Liver (tissue), 9 donors: ENCODE measurements around the gene VASH1. TPM values are rescaled to one million over a fixed set of nuclear protein-coding genes. Genes with fewer than 3 reads are reported as not detected.

Source experiments
- DNase-seq: peaks from one replicate; pipeline ENCODE4 v3.0.0-alpha.2; 2017; ENCODE audit warnings: low spot score
- H3K27ac ChIP-seq, 2 donors: one replicate each; pipeline ENCODE4 v1.7.0; 2013; ENCODE audit warnings: inconsistent platforms in 2 of 2, low read length in 2 of 2, control low read depth in 1 of 2, low read depth in 1 of 2, mild to moderate bottlenecking in 1 of 2
- H3K27me3 ChIP-seq, 4 donors: one replicate each; pipeline versions ENCODE4 v1.6.1 to v1.7.0; 2013; ENCODE audit warnings: low read length in 3 of 4, inconsistent platforms in 1 of 4, mild to moderate bottlenecking in 1 of 4, moderate library complexity in 1 of 4; ENCODE audit not compliant: control insufficient read depth in 4 of 4, insufficient read depth in 4 of 4
- H3K36me3 ChIP-seq, 4 donors: one replicate each; pipeline versions ENCODE4 v1.6.1 to v1.7.0; 2013; ENCODE audit warnings: low read length in 3 of 4, mild to moderate bottlenecking in 3 of 4, low read depth in 1 of 4, moderate library complexity in 1 of 4; ENCODE audit not compliant: control insufficient read depth in 4 of 4, insufficient read depth in 3 of 4
- H3K4me1 ChIP-seq, 4 donors: one replicate each; pipeline versions ENCODE4 v1.6.1 to v1.7.0; 2013; ENCODE audit warnings: low read length in 3 of 4, mild to moderate bottlenecking in 3 of 4, moderate library complexity in 1 of 4; ENCODE audit not compliant: control insufficient read depth in 4 of 4, insufficient read depth in 4 of 4
- H3K4me3 ChIP-seq, 3 donors: one replicate each; pipeline versions ENCODE4 v1.6.1 to v1.7.0; 2013; ENCODE audit warnings: low read length in 3 of 3, control low read depth in 1 of 3, low read depth in 1 of 3, mild to moderate bottlenecking in 1 of 3
- H3K9ac ChIP-seq, 2 donors: one replicate each; pipeline ENCODE4 v1.7.0; 2013; ENCODE audit warnings: low read length in 2 of 2, mild to moderate bottlenecking in 2 of 2, moderate library complexity in 2 of 2, control low read depth in 1 of 2, low read depth in 1 of 2
- H3K9me3 ChIP-seq, 4 donors: one replicate each; pipeline versions ENCODE4 v1.6.1 to v1.7.0; 2013; ENCODE audit warnings: low read length in 3 of 4; ENCODE audit not compliant: control insufficient read depth in 4 of 4
- CTCF ChIP-seq: fragments of 150-350 bp; IDR thresholded peaks from 2 replicates; pipeline ENCODE4 v1.5.1; 2017; ENCODE audit warnings: improper control_type of control experiment, low read depth, low read length; ENCODE audit not compliant: missing input control
- FOXA1 ChIP-seq: IDR thresholded peaks from 2 replicates; pipeline ENCODE4 v1.6.1; 2016; ENCODE audit warnings: antibody characterized with exemption
- FOXA2 ChIP-seq: IDR thresholded peaks from 2 replicates; pipeline ENCODE4 v1.6.1; 2016; ENCODE audit warnings: antibody characterized with exemption
- GABPA ChIP-seq, 2 donors: IDR thresholded peaks in 1 of 2; conservative IDR thresholded peaks in 1 of 2; 2 replicates each; pipeline ENCODE4 v1.6.1; 2016; ENCODE audit warnings: antibody characterized with exemption in 2 of 2, mild to moderate bottlenecking in 1 of 2, moderate library complexity in 1 of 2
- HNF4A ChIP-seq, 2 donors: conservative IDR thresholded peaks; 2 replicates each; pipeline ENCODE4 v1.6.1; 2016; ENCODE audit warnings: antibody characterized with exemption in 2 of 2, mild to moderate bottlenecking in 2 of 2
- HNF4G ChIP-seq: IDR thresholded peaks from 2 replicates; pipeline ENCODE4 v1.6.1; 2016; ENCODE audit warnings: antibody characterized with exemption
- JUND ChIP-seq, 2 donors: IDR thresholded peaks; 2 replicates each; pipeline ENCODE4 v1.6.1; 2016; ENCODE audit warnings: antibody characterized with exemption in 2 of 2
- MAX ChIP-seq: IDR thresholded peaks from 2 replicates; pipeline ENCODE4 v1.6.1; 2016; ENCODE audit warnings: antibody characterized with exemption
- NR2F2 ChIP-seq: IDR thresholded peaks from 2 replicates; pipeline ENCODE4 v1.6.1; 2016; ENCODE audit warnings: antibody characterized with exemption
- RAD21 ChIP-seq, 2 donors: IDR thresholded peaks; 2 replicates each; pipeline ENCODE4 v1.6.1; 2016; ENCODE audit warnings: antibody characterized with exemption in 2 of 2, mild to moderate bottlenecking in 2 of 2
- REST ChIP-seq: IDR thresholded peaks from 2 replicates; pipeline ENCODE4 v1.6.1; 2016; ENCODE audit warnings: antibody characterized with exemption, mild to moderate bottlenecking
- RXRA ChIP-seq, 2 donors: IDR thresholded peaks; 2 replicates each; pipeline ENCODE4 v1.6.1; 2017 to 2018; ENCODE audit warnings: antibody characterized with exemption in 2 of 2, mild to moderate bottlenecking in 1 of 2
- TAF1 ChIP-seq: conservative IDR thresholded peaks from 2 replicates; pipeline ENCODE4 v1.6.1; 2016; ENCODE audit warnings: antibody characterized with exemption, mild to moderate bottlenecking
- ZBTB33 ChIP-seq: IDR thresholded peaks from 2 replicates; pipeline ENCODE4 v1.6.1; 2016; ENCODE audit warnings: antibody characterized with exemption
- WGBS: extraction: QIAGEN DNeasy Blood & Tissue Kit; methylation state at CpG from one replicate; pipeline ENCODE4 v1.1.7; 2013; 5-methylcytosine and 5-hydroxymethylcytosine counted together
- polyA plus RNA-seq, 2 donors: library from polyadenylated mRNA; stranded (reverse) in 1 of 2; unstranded in 1 of 2; fragments of 200-250 nt in 1 of 2; fragments of >200 nt in 1 of 2; fragmentation: Nextera tagmentation in 1 of 2; extraction: Ambion mirVana in 1 of 2; gene quantifications; one replicate each; pipeline versions ENCODE4 v1.2.1 to v1.2.3, GENCODE V29; 2013 to 2015
- total RNA-seq, 2 donors: library from RNA; depleted of rRNA; stranded (reverse); fragments of >200 nt; gene quantifications; one replicate each; pipeline ENCODE4 v1.2.3, GENCODE V29; 2014
- donor health status: healthy.
- donor health status: healthy.
- donor health status: healthy.
- donor health status: healthy.
- donor health status: healthy.

Gene VASH1
- total and polyA plus RNA-seq, 4 donors, result 0.94 to 5.9 (median 4.3) TPM

GRCh38 chr14:76760331-76761135 is 735 bp upstream of the VASH1 start:
- 49% methylated on average over 26 of the region's 26 CpGs for WGBS
- DNase-seq, result peak; percentile 16
- peaks cover 0 to 3% (median 3%) of the 10 kb centered on the region in 4 donors for H3K27me3 ChIP-seq
- no peak overlapping the region for H3K27ac ChIP-seq
- H3K36me3 ChIP-seq, result no peaks in the 10 kb centered on the region
- peak overlapping the region in 1 of 2 donors; percentile 15 for H3K9ac ChIP-seq
- no peaks in the 10 kb centered on the region for H3K9me3 ChIP-seq
- peak overlapping the region in 2 of 3 donors; percentile 71 to 77 for H3K4me3 ChIP-seq
- TF ChIP-seq REST, result no peak
- no peak for TF ChIP-seq NR2F2
- TF ChIP-seq RAD21 (IDR thresholded peaks at IDR 0.05), result no peak
- no peak for TF ChIP-seq MAX
- no peak for TF ChIP-seq GABPA (IDR thresholded peaks at IDR 0.05 in 1 of 2, conservative IDR thresholded peaks at IDR 0.05 in 1 of 2)
- no peak for TF ChIP-seq ZBTB33
- TF ChIP-seq FOXA1, result no peak
- no peak for TF ChIP-seq JUND (IDR thresholded peaks at IDR 0.05)
- TF ChIP-seq HNF4A (conservative IDR thresholded peaks at IDR 0.05), result no peak
- TF ChIP-seq CTCF, result no peak
- peaks cover 3 to 19% (median 9%) of the 10 kb centered on the region in 4 donors for H3K4me1 ChIP-seq

- H3K9ac ChIP-seq, result peak overlapping the region in 1 of 2 donors; percentile 36
- peaks cover 0 to 3% (median 3%) of the 10 kb centered on the region in 4 donors for H3K27me3 ChIP-seq
- WGBS, result 2% methylated on average over 54 of the region's 54 CpGs
- peaks cover 3 to 19% (median 9%) of the 10 kb centered on the region in 4 donors for H3K4me1 ChIP-seq
- TF ChIP-seq FOXA2 (no peak), RAD21 (IDR thresholded peaks at IDR 0.05) (no peak), HNF4G (no peak), TAF1 (no peak), REST (no peak), MAX (no peak), CTCF (no peak), JUND (IDR thresholded peaks at IDR 0.05) (no peak), RXRA (IDR thresholded peaks at IDR 0.05) (no peak)
- peak overlapping the region in 2 of 3 donors; percentile 71 to 77 for H3K4me3 ChIP-seq
- DNase-seq, result no peak
- H3K36me3 ChIP-seq, result no peaks in the 10 kb centered on the region
- H3K27ac ChIP-seq, result peak overlapping the region; percentile 40 to 65
- H3K9me3 ChIP-seq, result no peaks in the 10 kb centered on the region
Measured at GRCh38 chr14:76761960-76762410, 717 bp downstream of the VASH1 start.
